HEK293T (cell line): Measurements from ENCODE around the gene CTCFL.

Experiments used
- BHLHE40 ChIP-seq: fragments of 450-650 bp; IDR thresholded peaks from 2 replicates; pipeline ENCODE4 v1.6.1; 2016; ENCODE audit warnings: mild to moderate bottlenecking, moderate library complexity, borderline replicate concordance
- CTBP1 ChIP-seq: fragments of 450-650 bp; IDR thresholded peaks from 2 replicates; pipeline ENCODE4 v1.6.1; 2016; ENCODE audit warnings: borderline replicate concordance
- FOXK2 ChIP-seq: fragments of 450-650 bp; IDR thresholded peaks from 2 replicates; pipeline ENCODE4 v1.6.1; 2016; ENCODE audit warnings: mild to moderate bottlenecking

DNA sequence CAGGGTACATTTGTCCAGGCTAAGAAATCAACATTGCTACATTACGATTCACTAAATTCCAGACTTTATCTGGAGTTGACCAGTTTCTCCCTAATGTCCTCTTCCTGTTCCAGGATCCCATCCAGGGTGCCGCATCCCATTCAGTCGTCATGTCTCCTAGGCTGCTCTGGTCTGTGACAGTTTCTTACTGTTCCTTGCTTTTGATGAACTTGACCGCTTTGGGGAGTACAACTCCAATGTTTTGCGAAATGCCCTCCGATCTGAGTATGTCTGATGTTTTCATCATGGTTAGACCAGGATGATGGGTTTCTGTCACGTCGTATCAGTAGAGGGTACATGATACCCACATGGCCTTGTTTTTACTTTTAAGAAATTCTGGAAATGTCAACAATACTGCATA is 62.2 kb downstream of the CTCFL start:
- TF ChIP-seq FOXK2 (no peak), BHLHE40 (no peak), CTBP1 (no peak)
